ENCODE data around the gene FHIT. TPM values are rescaled to one million over a fixed set of nuclear protein-coding genes. Genes with fewer than 3 reads are reported as not detected.

The FHIT gene
- total RNA-seq, 1 experiment from 2014 or later: 2.1 TPM

DNA sequence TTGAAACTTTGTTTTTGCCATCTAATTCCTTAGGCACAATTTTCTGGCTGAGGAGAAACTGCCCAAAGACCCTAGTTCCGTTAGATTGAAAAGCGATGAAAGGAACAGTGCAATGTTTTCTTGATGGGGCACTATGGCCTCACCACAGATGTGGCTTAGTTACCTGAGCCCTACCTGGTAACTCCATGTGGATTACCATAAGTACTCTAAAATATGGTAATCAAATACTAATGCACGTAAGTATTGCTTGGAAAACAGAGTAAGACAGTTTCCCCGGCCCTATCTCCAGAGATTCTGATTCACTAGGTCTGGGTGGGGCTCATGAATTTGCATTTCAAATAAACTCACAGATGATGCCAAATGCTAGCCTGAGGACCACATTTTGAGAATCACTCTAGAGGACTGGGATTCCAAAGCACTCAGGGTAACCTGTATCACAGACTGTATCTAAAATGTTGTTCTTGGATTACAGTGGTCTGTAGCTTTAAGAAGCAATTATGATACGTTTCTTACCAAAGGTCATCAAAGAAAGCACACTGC lies 806.3 kb downstream of the FHIT start:
- DNase-seq (ENCODE audit: extremely low read depth, low read depth): no peak

DNA sequence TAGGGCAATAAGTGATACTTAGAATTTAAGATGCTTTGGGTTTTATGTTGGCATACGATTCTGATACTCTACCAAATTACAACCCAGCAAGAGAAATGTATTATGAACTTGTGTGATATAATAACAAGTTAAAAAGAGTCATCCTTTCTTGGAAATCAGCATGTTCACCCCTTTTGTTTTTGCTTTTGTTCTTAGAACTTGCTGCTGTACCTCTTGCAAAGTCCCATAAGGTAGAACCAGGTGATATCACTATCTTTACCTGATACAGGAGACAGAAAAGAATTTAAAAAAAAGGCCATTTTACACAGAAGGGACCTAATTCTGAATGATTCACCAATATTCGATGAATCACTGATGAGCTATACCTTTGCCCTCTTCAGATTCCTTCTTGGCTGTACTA lies 810.4 kb downstream of the FHIT start:
- no peak for DNase-seq (ENCODE audit: extremely low read depth, low read depth)

DNA sequence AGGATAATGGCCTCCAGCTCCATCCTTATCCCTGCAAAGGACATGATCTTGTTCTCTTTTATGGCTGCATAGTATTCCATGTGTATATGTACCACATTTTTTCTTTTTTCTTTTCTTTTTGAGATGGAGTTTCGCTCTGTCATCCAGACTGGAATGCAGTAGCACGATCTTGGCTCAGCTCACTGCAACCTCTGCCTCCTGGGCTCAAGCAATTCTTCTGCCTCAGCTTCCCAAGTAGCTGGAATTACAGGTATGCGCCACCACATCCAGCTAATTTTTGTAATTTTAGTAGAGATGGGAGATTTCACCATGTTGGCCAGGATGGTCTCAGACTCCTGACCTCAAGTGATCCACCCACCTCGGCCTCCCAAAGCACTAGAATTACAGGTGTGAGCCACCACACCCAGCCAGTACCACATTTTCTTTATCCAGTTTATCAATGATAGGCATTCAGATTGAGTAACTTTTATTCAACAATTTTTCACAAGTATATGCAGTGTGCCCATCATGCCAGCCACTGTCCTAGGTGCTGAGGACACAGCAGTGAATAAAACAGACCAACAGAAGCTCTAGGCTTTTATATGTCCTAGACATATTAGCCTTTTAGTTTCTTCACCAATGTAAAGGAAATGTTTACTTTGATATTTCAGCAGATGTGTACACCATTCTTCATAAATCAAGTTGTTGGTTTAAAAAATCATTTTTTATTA lies 815.2 kb downstream of the FHIT start:
- DNase-seq (ENCODE audit: extremely low read depth, low read depth): no peak

DNA sequence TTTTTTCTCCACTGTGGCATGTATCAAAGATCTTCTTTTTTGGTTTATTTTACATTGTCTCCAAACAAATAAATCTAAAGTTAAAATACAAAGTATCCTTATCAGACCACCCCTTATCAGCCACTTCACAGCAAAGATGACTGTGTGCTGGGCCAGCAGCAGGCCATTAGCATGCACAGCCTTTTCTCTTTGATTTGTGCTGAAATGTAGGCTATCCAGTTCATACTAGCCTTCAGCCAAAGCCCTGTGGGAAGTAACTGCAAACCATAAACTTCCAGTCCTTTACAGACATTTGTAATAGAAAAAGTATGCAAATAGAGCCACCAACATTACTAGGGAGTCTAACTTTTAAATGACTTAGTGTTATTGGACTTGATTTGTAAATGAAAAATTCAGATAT lies 816.3 kb downstream of the FHIT start:
- DNase-seq (ENCODE audit: extremely low read depth, low read depth): no peak

DNA sequence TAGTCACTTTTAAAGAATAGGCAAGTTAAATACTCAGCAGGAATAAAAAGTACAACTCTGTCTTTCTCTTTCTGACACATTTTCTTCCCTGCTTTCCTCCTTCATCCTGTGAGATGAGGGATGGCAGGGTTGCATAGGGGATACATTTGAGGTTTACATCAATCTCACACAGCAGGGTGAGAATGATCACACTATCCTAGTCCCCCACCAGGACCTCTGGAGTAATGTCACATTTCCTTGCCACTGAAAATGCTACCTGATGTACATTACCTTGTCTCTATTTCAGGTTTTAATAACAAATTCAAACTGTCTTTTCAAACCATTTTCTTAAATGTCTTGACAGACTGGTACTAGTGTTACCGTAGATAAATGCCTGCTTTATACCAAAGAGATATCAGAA lies 816.9 kb downstream of the FHIT start:
- DNase-seq (ENCODE audit: extremely low read depth, low read depth): no peak

DNA sequence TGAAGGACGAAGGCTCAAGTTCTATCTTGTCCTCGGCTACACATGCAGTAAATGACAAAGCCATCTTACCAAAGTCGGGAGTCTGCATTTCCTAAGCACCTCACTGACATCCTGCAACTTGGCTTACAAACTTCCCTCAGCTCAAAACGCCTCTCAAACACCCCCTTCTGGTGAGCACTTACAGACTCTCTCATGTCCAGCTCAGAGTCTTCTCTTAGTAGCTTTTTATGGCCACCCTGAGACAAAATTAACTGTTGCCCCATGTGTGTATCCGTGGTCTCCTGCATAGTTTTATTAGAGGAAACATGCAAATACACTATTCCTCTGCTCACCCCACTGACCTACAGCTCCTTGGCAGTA lies 819.7 kb downstream of the FHIT start:
- no peak for DNase-seq (ENCODE audit: extremely low read depth, low read depth)

DNA sequence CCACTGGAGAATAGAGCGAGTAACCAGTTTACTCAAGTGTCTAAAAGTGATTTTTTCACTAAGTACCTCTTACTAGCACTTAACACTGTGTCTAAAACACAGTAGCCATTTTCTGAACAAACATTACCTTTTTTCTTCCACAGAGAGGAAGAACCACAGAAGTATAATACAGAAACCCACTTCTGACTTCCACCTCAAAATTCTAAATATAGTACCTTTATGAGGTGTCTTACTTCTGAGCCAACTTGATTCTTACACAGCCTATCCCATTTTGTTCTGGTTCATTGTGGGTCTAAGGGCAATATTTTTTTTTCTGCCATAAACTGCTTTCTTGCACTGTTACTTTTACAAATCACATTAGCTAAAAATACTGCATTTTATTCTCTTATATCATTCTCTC lies 821.0 kb downstream of the FHIT start:
- DNase-seq (ENCODE audit: extremely low read depth, low read depth): no peak

DNA sequence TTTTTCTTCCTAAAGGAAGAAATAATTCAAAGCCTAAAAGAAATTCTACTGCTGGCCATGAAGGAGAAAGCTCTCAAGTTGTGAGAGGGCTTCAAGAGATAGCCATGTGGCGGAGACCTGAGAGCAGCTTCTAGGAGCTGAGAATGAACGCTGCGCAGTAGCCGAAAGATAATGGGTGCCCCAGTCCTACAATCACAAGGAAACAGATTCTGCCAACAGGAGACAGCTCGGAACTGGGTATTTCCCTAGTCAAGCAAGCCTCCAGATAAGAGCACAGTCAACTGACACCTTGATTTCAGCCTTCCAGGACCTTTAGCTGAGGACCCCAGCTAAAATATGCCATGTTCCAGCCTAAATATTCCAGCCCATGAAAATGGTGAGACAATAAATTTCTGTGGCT lies 824.1 kb downstream of the FHIT start:
- no peak for DNase-seq (ENCODE audit: extremely low read depth, low read depth)

DNA sequence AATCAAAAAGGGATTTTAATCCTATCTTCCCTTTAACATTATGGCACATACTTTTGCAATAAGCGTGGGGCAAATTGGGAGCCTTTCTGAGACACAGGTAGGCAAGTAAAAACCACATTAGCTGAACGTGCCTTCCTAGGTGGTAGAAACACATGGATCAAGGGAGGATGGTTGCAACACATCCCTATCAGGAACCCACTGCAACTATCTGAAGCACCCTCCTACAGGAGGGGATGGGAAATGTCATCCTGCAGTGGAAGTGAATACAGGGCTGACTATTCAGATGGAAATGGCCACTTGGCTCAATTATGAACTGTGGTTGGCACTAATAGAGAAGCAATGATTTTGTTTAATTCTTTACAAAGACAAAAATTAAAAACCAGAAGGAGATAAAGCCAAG lies 826.3 kb downstream of the FHIT start:
- no peak for DNase-seq (ENCODE audit: extremely low read depth, low read depth)

DNA sequence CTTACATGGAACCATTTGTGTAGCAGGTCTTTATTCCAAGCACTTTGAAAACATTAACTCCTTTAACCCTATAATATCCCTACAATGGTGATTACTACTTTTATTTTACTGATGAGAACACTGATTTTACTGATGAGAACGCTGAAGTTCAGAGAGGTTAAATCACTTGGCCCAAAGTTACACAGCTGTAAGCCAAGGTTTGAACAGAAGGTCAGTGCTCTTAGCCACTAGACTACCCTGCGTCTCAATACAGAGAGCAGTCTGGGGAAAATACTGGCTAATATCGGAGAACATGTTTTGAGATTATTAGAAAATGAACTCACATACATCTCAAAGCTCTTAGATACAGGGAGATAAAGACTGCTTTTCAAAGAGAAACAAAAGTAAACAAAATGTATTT lies 827.2 kb downstream of the FHIT start:
- no peak for DNase-seq (ENCODE audit: extremely low read depth, low read depth)

DNA sequence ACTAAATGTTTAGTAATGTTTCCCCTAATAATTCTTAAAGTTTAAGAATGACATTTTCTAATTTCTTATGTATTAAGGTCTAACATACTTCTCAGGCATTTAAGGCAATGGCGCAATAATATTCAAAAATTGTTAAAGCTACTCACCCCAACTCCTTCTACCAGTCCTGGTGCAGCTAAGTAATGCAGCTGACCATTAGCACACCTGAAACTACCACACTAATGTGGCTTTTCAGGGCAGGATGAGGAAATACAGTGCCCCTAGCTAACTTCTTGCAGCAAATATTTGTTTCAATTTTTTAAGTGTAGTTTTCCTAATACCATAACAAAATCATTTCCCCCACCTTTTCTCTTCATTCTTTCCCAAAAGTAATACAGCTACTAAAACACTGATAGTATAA lies 827.7 kb downstream of the FHIT start:
- DNase-seq (ENCODE audit: extremely low read depth, low read depth): no peak

DNA sequence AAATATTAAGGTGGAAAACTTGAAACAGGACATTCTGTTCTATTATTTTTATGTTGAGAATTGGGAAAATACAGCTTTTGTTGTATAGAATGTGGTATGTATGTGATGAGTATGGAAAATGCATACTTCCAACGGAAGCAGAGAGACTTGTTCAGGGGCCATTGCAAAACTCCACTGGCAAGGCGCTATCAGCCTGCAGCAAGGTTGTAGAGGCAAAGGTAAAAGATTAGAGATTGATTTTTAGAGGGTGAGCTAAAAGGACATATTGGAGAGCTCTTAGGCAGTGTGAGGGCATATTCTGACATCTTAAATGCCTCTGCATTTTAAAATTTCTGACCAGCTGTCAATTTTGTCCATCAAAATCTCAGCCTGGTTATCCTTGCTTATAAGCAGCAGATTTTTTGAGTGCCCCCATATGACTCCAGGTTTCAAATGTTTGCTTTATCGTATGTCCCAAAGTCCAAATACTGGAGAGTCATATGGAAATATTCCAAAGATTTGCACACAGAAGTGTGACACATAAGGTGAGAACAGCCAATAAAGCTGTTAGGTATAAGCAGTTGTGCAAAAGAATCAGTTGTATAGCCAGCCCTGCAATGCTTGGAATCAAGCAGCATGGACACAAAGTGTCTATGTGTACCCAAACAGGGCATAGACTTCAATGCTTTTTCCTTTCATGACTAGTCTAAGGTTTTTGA lies 829.4 kb downstream of the FHIT start:
- no peak for DNase-seq (ENCODE audit: extremely low read depth, low read depth)

DNA sequence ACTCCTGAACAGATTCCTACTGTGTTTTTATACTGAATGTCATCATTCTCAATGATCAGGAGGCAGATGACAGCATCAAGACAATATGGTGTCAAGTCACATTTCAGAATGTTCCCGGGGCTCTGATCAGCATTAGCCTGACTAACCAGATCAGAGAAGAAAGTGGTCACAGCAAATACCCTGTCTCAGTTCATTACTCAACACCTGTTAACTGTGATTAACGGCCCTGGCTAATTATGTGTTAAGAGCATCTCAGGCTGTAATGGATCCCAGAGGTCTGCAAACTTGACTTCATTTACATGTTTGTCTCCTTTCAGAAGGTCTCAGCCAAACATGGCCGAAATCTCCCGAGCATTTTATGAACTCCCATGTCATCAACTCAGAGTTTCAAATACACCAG lies 833.7 kb downstream of the FHIT start:
- DNase-seq (ENCODE audit: extremely low read depth, low read depth): no peak

DNA sequence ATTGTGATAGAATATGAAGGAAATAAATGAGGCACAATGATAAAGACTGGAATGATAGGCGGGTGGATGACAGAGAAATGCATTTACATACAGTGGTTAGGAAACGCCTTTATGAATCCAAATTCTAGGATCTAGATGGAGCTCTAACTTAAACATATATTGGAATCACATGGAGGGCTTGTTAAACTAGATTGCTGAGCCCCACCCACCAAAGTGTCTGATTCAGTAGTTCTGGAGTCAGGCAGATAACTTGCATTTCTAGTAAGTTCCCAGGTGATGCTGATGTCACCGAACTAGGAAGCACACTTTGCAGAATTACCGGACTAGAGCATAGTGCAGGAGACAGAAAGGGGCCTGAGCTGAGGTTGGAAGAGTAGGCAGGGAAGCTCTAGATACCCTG lies 837.2 kb downstream of the FHIT start:
- DNase-seq (ENCODE audit: extremely low read depth, low read depth): no peak

DNA sequence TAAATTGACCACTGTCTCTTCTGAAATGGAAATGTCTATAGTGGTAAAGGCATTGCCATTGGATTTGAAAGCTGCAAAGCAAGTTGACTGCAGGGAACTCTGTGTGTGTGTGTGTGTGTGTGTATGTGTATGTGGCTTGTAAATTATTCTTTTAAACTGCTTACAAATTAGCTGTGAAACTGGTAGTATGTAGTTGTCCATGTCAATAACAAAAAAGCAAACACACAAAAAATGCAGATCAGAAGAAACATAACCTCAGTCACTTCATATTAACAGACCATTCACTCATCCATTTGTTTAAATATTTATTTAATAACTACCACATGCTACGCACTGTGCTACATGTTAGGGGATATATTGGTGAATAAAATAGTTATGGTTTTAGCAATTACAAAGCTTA lies 837.7 kb downstream of the FHIT start:
- DNase-seq (ENCODE audit: extremely low read depth, low read depth): no peak

DNA sequence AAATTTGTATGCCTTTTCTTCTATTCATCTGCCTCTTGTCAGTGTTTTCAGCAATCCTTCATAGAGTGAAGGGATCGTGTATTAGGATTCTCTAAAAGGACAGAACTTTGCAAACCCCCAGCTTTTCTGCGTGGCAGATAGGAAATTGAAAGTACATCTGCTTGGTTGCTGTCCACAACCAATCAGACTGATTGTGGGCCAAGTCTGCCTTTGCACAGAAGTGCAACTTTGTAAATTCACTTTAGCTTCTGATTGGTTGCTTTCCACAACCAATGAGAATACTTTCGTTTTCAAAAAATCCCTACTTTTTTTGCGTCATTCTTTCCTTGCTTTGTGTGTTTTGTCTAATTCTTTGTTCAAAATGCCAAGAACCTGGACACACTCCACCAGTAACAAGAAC lies 847.4 kb downstream of the FHIT start:
- DNase-seq (ENCODE audit: extremely low read depth, low read depth): no peak

DNA sequence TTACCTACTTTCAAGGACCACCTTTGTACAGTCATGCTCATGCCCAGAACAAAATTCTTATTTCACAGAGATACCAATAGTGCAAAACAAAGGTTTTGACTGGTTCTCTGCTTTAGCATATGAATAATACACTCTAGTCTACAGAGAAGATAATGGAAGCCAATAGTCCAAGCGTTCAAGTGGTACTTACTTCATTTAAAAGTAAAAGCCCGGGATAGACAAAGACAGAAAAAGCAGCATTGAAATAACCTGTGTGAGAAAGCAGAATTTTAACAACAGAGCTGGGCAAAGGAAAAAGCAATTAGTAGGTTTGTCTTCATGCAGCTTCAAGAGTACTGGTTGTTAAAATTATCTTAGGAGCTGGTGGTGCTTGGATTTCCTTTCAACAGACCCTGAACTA lies 848.3 kb downstream of the FHIT start:
- no peak for DNase-seq (ENCODE audit: extremely low read depth, low read depth)

DNA sequence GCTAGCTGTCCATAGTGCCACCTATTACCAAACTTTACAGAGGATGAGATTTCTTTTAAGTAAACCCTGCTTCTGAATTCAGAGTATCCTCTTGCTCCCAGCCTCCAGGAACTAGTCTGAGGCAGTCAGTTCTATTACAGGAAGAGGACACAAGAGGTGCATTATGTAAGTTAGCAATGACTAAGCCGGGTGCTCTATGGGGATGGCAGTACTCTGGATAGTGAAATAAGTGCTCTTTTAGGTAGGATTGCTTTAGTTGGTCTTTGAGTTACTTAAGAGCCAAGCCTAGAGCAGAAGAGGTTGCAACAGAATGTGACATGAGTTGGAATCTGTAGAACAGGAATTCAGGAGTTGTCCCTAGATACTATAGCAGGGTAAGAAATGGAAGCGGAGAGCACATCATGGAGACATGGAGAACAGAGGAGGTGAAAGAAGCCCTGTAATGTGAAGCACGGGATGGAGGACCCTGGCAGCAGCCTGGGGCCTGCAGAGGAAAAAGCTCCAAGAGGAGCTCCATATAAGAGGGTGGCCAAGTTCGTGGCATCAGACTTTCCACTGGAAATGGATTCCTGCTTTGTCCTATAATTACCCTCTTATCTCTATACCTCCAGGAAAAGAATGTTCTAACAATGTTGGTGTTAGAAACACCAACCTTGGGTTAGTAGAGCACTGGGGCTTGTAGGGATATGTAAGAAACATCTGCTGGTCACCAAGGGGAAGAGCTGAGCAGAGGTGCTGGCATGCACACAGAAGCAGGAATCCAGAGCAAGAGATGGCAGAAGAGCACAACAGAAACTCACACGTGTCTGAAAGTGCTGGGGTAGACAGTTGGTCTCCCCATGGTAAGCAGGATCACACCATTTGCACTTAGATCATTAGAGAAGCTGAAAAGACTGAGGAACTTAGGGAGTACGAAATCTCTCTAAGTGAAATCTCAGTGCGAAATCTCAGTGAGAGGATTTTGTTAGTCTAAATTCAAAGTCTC lies 851.1 kb downstream of the FHIT start:
- no peak for DNase-seq (ENCODE audit: extremely low read depth, low read depth)

DNA sequence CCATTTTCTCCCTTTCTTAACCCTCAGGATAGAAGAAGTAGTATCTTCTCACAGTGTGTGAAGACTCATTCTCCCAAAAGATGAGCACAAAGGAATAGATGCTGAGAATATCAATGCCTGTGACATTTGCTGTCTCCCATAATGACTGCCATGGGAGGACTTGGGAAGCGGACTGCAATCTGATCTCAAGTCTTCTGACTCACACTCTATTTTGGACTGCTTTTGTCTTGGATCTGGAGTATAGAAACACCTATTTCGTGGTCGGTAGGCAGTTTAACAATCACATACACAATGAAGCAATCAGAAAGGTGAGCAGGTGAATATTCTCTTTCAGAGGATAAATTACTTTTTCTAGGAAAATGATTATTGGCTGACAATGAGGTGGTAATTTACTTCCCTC lies 852.0 kb downstream of the FHIT start:
- no peak for DNase-seq (ENCODE audit: extremely low read depth, low read depth)

DNA sequence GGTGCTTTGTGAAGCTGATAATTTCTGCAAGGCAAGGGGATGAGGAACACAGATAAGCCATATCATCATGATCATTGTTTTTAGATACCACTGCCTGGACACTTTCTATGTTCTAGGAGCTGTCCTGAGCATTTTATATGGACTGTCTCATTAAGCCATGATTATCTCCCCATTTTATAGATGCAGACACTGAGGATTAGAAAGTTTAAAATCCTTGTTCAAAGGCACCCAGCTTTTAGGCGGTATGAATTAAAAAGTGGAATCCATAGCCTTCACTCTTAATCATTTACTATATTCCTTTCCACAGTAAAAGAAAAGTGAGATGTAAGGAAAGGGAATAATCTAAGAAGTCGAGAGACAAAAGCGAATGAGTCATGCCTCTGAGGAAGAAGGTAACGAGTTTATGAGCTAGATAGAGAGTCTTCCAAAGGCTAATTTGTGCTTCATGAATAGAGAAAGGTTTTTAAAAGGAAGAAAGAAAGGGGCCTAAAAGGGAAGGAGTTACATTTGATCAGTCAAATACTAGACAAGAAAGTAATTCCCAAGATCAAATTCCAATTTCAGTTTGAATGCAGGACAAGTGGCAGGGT lies 856.0 kb downstream of the FHIT start:
- DNase-seq (ENCODE audit: extremely low read depth, low read depth): no peak

DNA sequence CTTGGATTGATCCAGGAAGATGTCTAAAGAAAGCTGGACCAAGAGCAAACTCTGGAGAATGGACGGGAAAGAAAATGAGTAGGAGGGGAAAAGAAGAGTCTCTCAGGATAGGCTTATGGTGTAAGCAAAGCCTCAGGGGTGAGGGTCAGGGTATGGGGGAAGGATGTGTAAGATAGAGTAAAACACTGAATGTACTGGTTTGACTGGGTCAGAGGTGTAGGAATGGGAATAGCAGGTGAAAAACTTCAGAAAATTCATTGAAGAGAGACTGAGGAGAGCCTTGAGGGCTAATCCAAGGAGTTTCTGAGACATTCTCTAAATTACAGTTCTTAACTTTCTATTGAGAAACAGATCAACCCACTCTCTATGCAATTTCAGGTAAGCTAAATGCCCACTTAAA lies 857.3 kb downstream of the FHIT start:
- no peak for DNase-seq (ENCODE audit: extremely low read depth, low read depth)

Measured in NCI-H460 (cell line).